Kidney (tissue), 14 donors: ENCODE results near the gene CA12. TPM values are rescaled to one million over a fixed set of nuclear protein-coding genes. Genes with fewer than 3 reads are reported as not detected.

Experiments used
- DNase-seq, 5 donors: peaks; one replicate each; pipeline ENCODE4 v3.0.0-alpha.2; 2013 to 2020
- FAIRE-seq: peaks from 2 replicates; lab custom pipeline; 2012; peaks lifted over from hg19 to GRCh38; lab: Jason Lieb, UNC
- H3K27ac ChIP-seq, 2 donors: one replicate each; pipeline ENCODE4 v1.7.0; 2013; ENCODE audit warnings: low read depth in 2 of 2, low read length in 2 of 2, inconsistent platforms in 1 of 2
- H3K27me3 ChIP-seq: one replicate; pipeline ENCODE4 v1.7.1; 2013; ENCODE audit warnings: low read length, inconsistent platforms; ENCODE audit not compliant: control insufficient read depth, insufficient read depth
- H3K36me3 ChIP-seq, 3 donors: one replicate each; pipeline versions ENCODE4 v1.7.0 to v1.7.1; 2013; ENCODE audit warnings: low read length in 3 of 3, control low read depth in 1 of 3, inconsistent platforms in 1 of 3; ENCODE audit not compliant: insufficient read depth in 3 of 3, control insufficient read depth in 2 of 3
- H3K4me1 ChIP-seq, 3 donors: one replicate each; pipeline versions ENCODE4 v1.7.0 to v1.7.1; 2013; ENCODE audit warnings: low read length in 3 of 3, inconsistent platforms in 1 of 3, low read depth in 1 of 3; ENCODE audit not compliant: control insufficient read depth in 2 of 3, insufficient read depth in 2 of 3
- H3K4me3 ChIP-seq, 3 donors: one replicate each; pipeline versions ENCODE4 v1.7.0 to v1.8.1; 2013; ENCODE audit warnings: low read length in 3 of 3, control low read depth in 1 of 3, inconsistent platforms in 1 of 3
- H3K9ac ChIP-seq, 3 donors: one replicate each; pipeline versions ENCODE4 v1.7.0 to v1.7.1; 2013; ENCODE audit warnings: low read length in 3 of 3, control low read depth in 1 of 3, inconsistent platforms in 1 of 3
- H3K9me3 ChIP-seq, 3 donors: one replicate each; pipeline versions ENCODE4 v1.7.0 to v1.7.1; 2013; ENCODE audit warnings: low read length in 3 of 3, control low read depth in 1 of 3, inconsistent platforms in 1 of 3; ENCODE audit not compliant: control insufficient read depth in 2 of 3, insufficient read depth in 1 of 3
- CTCF ChIP-seq: IDR thresholded peaks from 3 replicates; pipeline ENCODE4 v1.5.1; 2012; ENCODE audit warnings: mild to moderate bottlenecking, moderate library complexity, borderline replicate concordance; ENCODE audit not compliant: insufficient read depth; ENCODE audit errors: extremely low read depth
- intact Hi-C: fragments of 100-400 bp; cut with DNase I; formaldehyde crosslinking; loops from one replicate; pipeline ENCODE4 v1.11.1; 2022
- polyA plus RNA-seq: library from polyadenylated mRNA; stranded (reverse); fragments of 350-450 nt; fragmentation: Illumina TruSeq; extraction: RNeasy Lipid Tissue Mini Kit (QIAGEN cat#74804); gene quantifications from one replicate; pipeline ENCODE4 v1.2.3, GENCODE V29; 2014; ENCODE audit warnings: low read depth, low replicate concordance; ENCODE audit not compliant: insufficient read depth
- total RNA-seq: library from RNA; stranded (reverse); fragmentation: NEBNext Ultra II Directional; extraction: Animal tissue kit (Norgen Biotek cat#: 25700); gene quantifications from one replicate; pipeline ENCODE4 v1.2.1, GENCODE V29; 2021
- donor health status: control.
- donor health status: control.
- donor health status: control.
- donor health status: control.
- donor health status: control.
- donor health status: DM: yes; HTN: yes; CAD: no.
- donor health status: Normal renal cell carcinoma (clear cell type).

Gene CA12
- total and polyA plus RNA-seq, 2 donors from 2014 or later: 237 to 242 TPM

GRCh38 chr15:63306492-63307073 is 75.1 kb downstream of the CA12 start:
- Histone ChIP-seq H3K27ac (peak overlapping the region; percentile 18 to 52), H3K27me3 (no peaks in the 10 kb centered on the region), H3K9ac (no peak overlapping the region), H3K9me3 (no peaks in the 10 kb centered on the region), H3K4me3 (no peak overlapping the region), H3K4me1 (peaks cover 5 to 7% (median 6%) of the 10 kb centered on the region in 3 donors), H3K36me3 (no peaks in the 10 kb centered on the region)
- TF ChIP-seq CTCF: no peak
- FAIRE-seq: peak; percentile 74
- peak in 2 of 5 donors; percentile 24 to 64 for DNase-seq
- intact Hi-C loops: no loop called here

GRCh38 chr15:63305260-63305659 is 76.4 kb downstream of the CA12 start:
- FAIRE-seq (no peak), DNase-seq (no peak)
- peak overlapping the region in 1 of 2 donors; percentile 52 for H3K27ac ChIP-seq

GRCh38 chr15:63301088-63301487 is 80.6 kb downstream of the CA12 start:
- FAIRE-seq (no peak), DNase-seq (peak in 1 of 5 donors; percentile 44)
- Histone ChIP-seq H3K27me3 (no peaks in the 10 kb centered on the region), H3K4me1 (peaks cover 0 to 3% (median 0%) of the 10 kb centered on the region in 3 donors), H3K9ac (no peak overlapping the region), H3K27ac (no peak overlapping the region), H3K9me3 (no peaks in the 10 kb centered on the region), H3K4me3 (no peak overlapping the region), H3K36me3 (no peaks in the 10 kb centered on the region)
- no peak for TF ChIP-seq CTCF
- intact Hi-C loops: no loop called here

More at GRCh38 chr15:63305260-63305659, 76.4 kb downstream of the CA12 start:
- H3K27me3 ChIP-seq: no peaks in the 10 kb centered on the region
- intact Hi-C loops: no loop called here
- no peak overlapping the region for H3K4me3 ChIP-seq
- no peak for TF ChIP-seq CTCF
- no peaks in the 10 kb centered on the region for H3K9me3 ChIP-seq
- peaks cover 5 to 7% (median 6%) of the 10 kb centered on the region in 3 donors for H3K4me1 ChIP-seq
- no peak overlapping the region for H3K9ac ChIP-seq
- no peaks in the 10 kb centered on the region for H3K36me3 ChIP-seq
